K562 treated with DMSO at 1 percent for 12 hours (cell line): ENCODE results near the gene TCF4. TPM values are rescaled to one million over a fixed set of nuclear protein-coding genes. Genes with fewer than 3 reads are reported as not detected.

Experiments used
- total RNA-seq: library from RNA; unstranded; fragments of 300-600 nt; gene quantifications from 2 replicates; pipeline ENCODE4 v1.2.3, GENCODE V29; 2022; ENCODE audit not compliant: insufficient read depth

The TCF4 gene
- 4.4 and 17.6 TPM in 2 replicates for total RNA-seq

GRCh38 chr18:55588111-55588869 is at the start of gene TCF4:
TCF4 (minus strand) TSS chr18:55588192; CDS start chr18:55587116, 1,076 bp downstream.

